ENCODE results near the gene MARS2. TPM values are rescaled to one million over a fixed set of nuclear protein-coding genes. Genes with fewer than 3 reads are reported as not detected.

MARS2 gene
- 10 to 100 TPM in 1 of 2 donors, 1 to 10 TPM in 1; 9.4 to 20.6 TPM for total RNA-seq

GRCh38 chr2:197705121-197705911 lies at the start of gene MARS2:
TSS of gene MARS2 (plus strand) at chr2:197705369. CDS start at chr2:197705406, 37 bp downstream.
- Mint-ChIP-seq H3K4me3 (peak within 1 kb of the TSS; percentile 88), H3K36me3 (ENCODE audit: low read depth) (peaks cover 34% of the 10 kb centered on the region), H3K27ac (peak within 1 kb of the TSS; percentile 91), H3K4me1 (peaks cover 36% of the 10 kb centered on the region), H3K9me3 (no peaks in the 10 kb centered on the region), H3K27me3 (no peaks in the 10 kb centered on the region)
- peak; percentile 85 for ATAC-seq (replicated peaks)

- Mint-ChIP-seq H3K4me1 (no peaks in the 10 kb centered on the region), H3K4me3 (no peak overlapping the region), H3K27me3 (no peaks in the 10 kb centered on the region), H3K36me3 (ENCODE audit: low read depth) (no peaks in the 10 kb centered on the region), H3K27ac (no peak overlapping the region), H3K9me3 (no peaks in the 10 kb centered on the region)
- no peak for ATAC-seq (replicated peaks)
These were observed 47.6 kb upstream of the MARS2 start for GRCh38 chr2:197657562-197657961.

GRCh38 chr2:197661626-197662025 lies 43.5 kb upstream of the MARS2 start:
- Mint-ChIP-seq H3K4me3 (no peak overlapping the region), H3K27ac (no peak overlapping the region)

GRCh38 chr2:197666277-197666676 lies 38.9 kb upstream of the MARS2 start:
- Mint-ChIP-seq H3K27me3 (peaks cover 7% of the 10 kb centered on the region), H3K27ac (no peak overlapping the region), H3K4me1 (no peaks in the 10 kb centered on the region), H3K4me3 (no peak overlapping the region), H3K36me3 (ENCODE audit: low read depth) (no peaks in the 10 kb centered on the region), H3K9me3 (peaks cover 16% of the 10 kb centered on the region)
- no peak for ATAC-seq (replicated peaks)

More at GRCh38 chr2:197661626-197662025, 43.5 kb upstream of the MARS2 start:
- H3K36me3 Mint-ChIP-seq (ENCODE audit: low read depth), result no peaks in the 10 kb centered on the region
- H3K27me3 Mint-ChIP-seq, result no peaks in the 10 kb centered on the region
- no peaks in the 10 kb centered on the region for H3K4me1 Mint-ChIP-seq
- H3K9me3 Mint-ChIP-seq, result peaks cover 10% of the 10 kb centered on the region
- no peak for ATAC-seq (replicated peaks)

GRCh38 chr2:197668296-197668695 lies 36.9 kb upstream of the MARS2 start:
- ATAC-seq (replicated peaks), result no peak
- Mint-ChIP-seq H3K4me3 (no peak overlapping the region), H3K9me3 (peaks cover 16% of the 10 kb centered on the region), H3K27ac (no peak overlapping the region), H3K36me3 (ENCODE audit: low read depth) (no peaks in the 10 kb centered on the region), H3K4me1 (no peaks in the 10 kb centered on the region), H3K27me3 (peaks cover 11% of the 10 kb centered on the region)

- no peaks in the 10 kb centered on the region for H3K36me3 Mint-ChIP-seq (ENCODE audit: low read depth)
- peaks cover 11% of the 10 kb centered on the region for H3K27me3 Mint-ChIP-seq
- no peak overlapping the region for H3K4me3 Mint-ChIP-seq
- H3K9me3 Mint-ChIP-seq, result peaks cover 16% of the 10 kb centered on the region
- no peak overlapping the region for H3K27ac Mint-ChIP-seq
- ATAC-seq (replicated peaks), result no peak
- no peaks in the 10 kb centered on the region for H3K4me1 Mint-ChIP-seq
These were observed 36.1 kb upstream of the MARS2 start for GRCh38 chr2:197669077-197669476.

GRCh38 chr2:197672371-197672893 lies 32.7 kb upstream of the MARS2 start:
- Mint-ChIP-seq H3K36me3 (ENCODE audit: low read depth) (no peaks in the 10 kb centered on the region), H3K9me3 (peaks cover 3% of the 10 kb centered on the region), H3K27me3 (peaks cover 14% of the 10 kb centered on the region), H3K4me3 (no peak overlapping the region), H3K27ac (no peak overlapping the region), H3K4me1 (no peaks in the 10 kb centered on the region)
- no peak for ATAC-seq (replicated peaks)

- no peak overlapping the region for H3K4me3 Mint-ChIP-seq
- H3K9me3 Mint-ChIP-seq, result no peaks in the 10 kb centered on the region
- ATAC-seq (replicated peaks), result no peak
- no peak overlapping the region for H3K27ac Mint-ChIP-seq
- H3K36me3 Mint-ChIP-seq (ENCODE audit: low read depth), result no peaks in the 10 kb centered on the region
- no peaks in the 10 kb centered on the region for H3K4me1 Mint-ChIP-seq
- H3K27me3 Mint-ChIP-seq, result peaks cover 14% of the 10 kb centered on the region
These were observed 32.1 kb upstream of the MARS2 start for GRCh38 chr2:197673106-197673505.

- Mint-ChIP-seq H3K4me1 (no peaks in the 10 kb centered on the region), H3K9me3 (no peaks in the 10 kb centered on the region)
These were observed 31.6 kb upstream of the MARS2 start for GRCh38 chr2:197673606-197674005.

GRCh38 chr2:197674060-197674459 lies 31.1 kb upstream of the MARS2 start:
- ATAC-seq (replicated peaks), result no peak
- H3K36me3 Mint-ChIP-seq (ENCODE audit: low read depth), result no peaks in the 10 kb centered on the region
- no peaks in the 10 kb centered on the region for H3K9me3 Mint-ChIP-seq
- peaks cover 14% of the 10 kb centered on the region for H3K27me3 Mint-ChIP-seq
- no peaks in the 10 kb centered on the region for H3K4me1 Mint-ChIP-seq
- H3K27ac Mint-ChIP-seq, result no peak overlapping the region
- H3K4me3 Mint-ChIP-seq, result no peak overlapping the region

More at GRCh38 chr2:197673606-197674005, 31.6 kb upstream of the MARS2 start:
- peaks cover 14% of the 10 kb centered on the region for H3K27me3 Mint-ChIP-seq
- no peaks in the 10 kb centered on the region for H3K36me3 Mint-ChIP-seq (ENCODE audit: low read depth)
- no peak overlapping the region for H3K4me3 Mint-ChIP-seq
- H3K27ac Mint-ChIP-seq, result no peak overlapping the region
- no peak for ATAC-seq (replicated peaks)

- peaks cover 14% of the 10 kb centered on the region for H3K27me3 Mint-ChIP-seq
- H3K36me3 Mint-ChIP-seq (ENCODE audit: low read depth), result no peaks in the 10 kb centered on the region
- no peak overlapping the region for H3K4me3 Mint-ChIP-seq
- H3K27ac Mint-ChIP-seq, result no peak overlapping the region
- no peaks in the 10 kb centered on the region for H3K4me1 Mint-ChIP-seq
- no peaks in the 10 kb centered on the region for H3K9me3 Mint-ChIP-seq
- no peak for ATAC-seq (replicated peaks)
These were observed 30.6 kb upstream of the MARS2 start for GRCh38 chr2:197674591-197674990.

GRCh38 chr2:197675246-197675645 lies 29.9 kb upstream of the MARS2 start, which contains the start of gene RFTN2:
TSS of gene RFTN2 (minus strand) at chr2:197675587. CDS start at chr2:197675458, 129 bp downstream.
- no peaks in the 10 kb centered on the region for H3K9me3 Mint-ChIP-seq
- peaks cover 14% of the 10 kb centered on the region for H3K27me3 Mint-ChIP-seq
- no peak within 1 kb of the TSS for H3K4me3 Mint-ChIP-seq
- ATAC-seq (replicated peaks), result no peak
- no peaks in the 10 kb centered on the region for H3K4me1 Mint-ChIP-seq
- H3K27ac Mint-ChIP-seq, result no peak within 1 kb of the TSS
- H3K36me3 Mint-ChIP-seq (ENCODE audit: low read depth), result no peaks in the 10 kb centered on the region

GRCh38 chr2:197675711-197676188 lies 29.4 kb upstream of the MARS2 start:
- peaks cover 13% of the 10 kb centered on the region for H3K27me3 Mint-ChIP-seq
- no peaks in the 10 kb centered on the region for H3K4me1 Mint-ChIP-seq

GRCh38 chr2:197677056-197677455 lies 28.1 kb upstream of the MARS2 start:
- peaks cover 7% of the 10 kb centered on the region for H3K27me3 Mint-ChIP-seq
- no peak for ATAC-seq (replicated peaks)

More at GRCh38 chr2:197675711-197676188, 29.4 kb upstream of the MARS2 start:
- ATAC-seq (replicated peaks), result no peak
- Mint-ChIP-seq H3K9me3 (no peaks in the 10 kb centered on the region), H3K27ac (no peak overlapping the region), H3K36me3 (ENCODE audit: low read depth) (no peaks in the 10 kb centered on the region), H3K4me3 (no peak overlapping the region)

GRCh38 chr2:197677483-197677882 lies 27.7 kb upstream of the MARS2 start:
- Mint-ChIP-seq H3K9me3 (no peaks in the 10 kb centered on the region), H3K4me3 (no peak overlapping the region), H3K27ac (no peak overlapping the region), H3K4me1 (no peaks in the 10 kb centered on the region), H3K27me3 (peaks cover 7% of the 10 kb centered on the region), H3K36me3 (ENCODE audit: low read depth) (no peaks in the 10 kb centered on the region)
- ATAC-seq (replicated peaks), result peak; percentile 40

More at GRCh38 chr2:197677056-197677455, 28.1 kb upstream of the MARS2 start:
- Mint-ChIP-seq H3K9me3 (no peaks in the 10 kb centered on the region), H3K4me1 (no peaks in the 10 kb centered on the region), H3K36me3 (ENCODE audit: low read depth) (no peaks in the 10 kb centered on the region), H3K4me3 (no peak overlapping the region), H3K27ac (no peak overlapping the region)

Measured in activated T-helper 17 cell treated with anti-CD3 and anti-CD28 coated beads, Interleukin-2, amount 50 U/mL, for 72 hours (primary cell).